Panc1 (cell line): ENCODE measurements around the gene LRRN4CL. TPM values are rescaled to one million over a fixed set of nuclear protein-coding genes. Genes with fewer than 3 reads are reported as not detected.

Experiments used
- ATAC-seq: fragments of 200-7000 bp; cut with Tn5 transposase; 2 replicates; pipeline ENCODE4 v1.9.1; 2020; ENCODE audit warnings: mild to moderate bottlenecking, moderate library complexity
- BruUV-seq: library from RNA; stranded (reverse); fragments of 400-500 nt; replicated peaks from 2 replicates; lab custom pipeline; 2021; lab: Mats Ljungman, UMichigan
- CTCF ChIA-PET: fragments of 300-600 bp; sonication (Branson Sonifier 250); formaldehyde crosslinking; loops from one replicate; lab custom pipeline; 2022; ENCODE audit warnings: antibody characterized with exemption; lab: Charles Lee
- POLR2A ChIA-PET: fragments of 300-600 bp; sonication (Branson Sonifier 250); formaldehyde crosslinking; loops from one replicate; lab custom pipeline; 2022; ENCODE audit warnings: antibody characterized with exemption; lab: Charles Lee
- DNase-seq: peaks from one replicate; pipeline ENCODE4 v3.0.0-alpha.2; 2010; ENCODE audit warnings: low read depth, low spot score
- H3K27ac ChIP-seq: 2 replicates; pipeline ENCODE4 v1.5.1; 2011; ENCODE audit warnings: mild to moderate bottlenecking, low read length, inconsistent platforms
- H3K27me3 ChIP-seq: fragments of 200-500 bp; sonication (Bioruptor generic); 2 replicates; pipeline ENCODE4 v1.6.0; 2014; ENCODE audit warnings: low read length, inconsistent platforms; ENCODE audit not compliant: control insufficient read depth, insufficient read depth
- H3K36me3 ChIP-seq: fragments of 200-500 bp; sonication (Bioruptor generic); 2 replicates; pipeline ENCODE4 v1.5.1; 2014; ENCODE audit warnings: inconsistent platforms, mild to moderate bottlenecking, low read length, moderate library complexity; ENCODE audit not compliant: control insufficient read depth, insufficient read depth
- H3K4me1 ChIP-seq: 2 replicates; pipeline ENCODE4 v1.5.1; 2011; ENCODE audit warnings: inconsistent platforms, mild to moderate bottlenecking, low read length, moderate library complexity; ENCODE audit not compliant: control insufficient read depth, insufficient read depth
- H3K4me3 ChIP-seq, 2 experiments: 2 replicates each; pipeline ENCODE4 v1.5.1; 2011 to 2012; ENCODE audit warnings: low read depth in 2 of 2, low read length in 2 of 2, mild to moderate bottlenecking in 2 of 2, inconsistent platforms in 1 of 2, moderate library complexity in 1 of 2
- H3K9me3 ChIP-seq: fragments of 200-500 bp; sonication (Bioruptor generic); 2 replicates; pipeline ENCODE4 v1.5.1; 2014; ENCODE audit warnings: low read depth, mild to moderate bottlenecking, inconsistent platforms, low read length, moderate library complexity; ENCODE audit not compliant: control insufficient read depth, insufficient read depth
- POLR2AphosphoS5 ChIP-seq: IDR thresholded peaks from 2 replicates; pipeline ENCODE4 v1.6.1; 2012; ENCODE audit warnings: mild to moderate bottlenecking, low read depth, low read length, moderate library complexity
- REST ChIP-seq, 2 experiments: IDR thresholded peaks; 2 replicates each; pipeline ENCODE4 v1.6.1; 2011 to 2012; ENCODE audit warnings: low read depth in 2 of 2, control low read depth in 1 of 2, low read length in 1 of 2, mild to moderate bottlenecking in 1 of 2, moderate library complexity in 1 of 2; ENCODE audit not compliant: insufficient read depth in 1 of 2
- SIN3A ChIP-seq: IDR thresholded peaks from 2 replicates; pipeline ENCODE4 v1.6.1; 2012; ENCODE audit warnings: low read depth, mild to moderate bottlenecking, low read length, moderate library complexity, borderline replicate concordance; ENCODE audit not compliant: insufficient read depth
- TCF7L2 ChIP-seq: IDR thresholded peaks from 2 replicates; pipeline ENCODE4 v1.6.1; 2011; ENCODE audit warnings: mild to moderate bottlenecking, low read depth, low read length, inconsistent platforms
- in situ Hi-C: cut with HindIII; loops from 2 replicates; pipeline ENCODE4 v1.10.0; 2016; ENCODE audit warnings: low sequenced_read_pairs, low pct_unique_long_range_greater_than_20kb
- intact Hi-C: fragments of 100-400 bp; cut with micrococcal nuclease; formaldehyde crosslinking; loops from one replicate; pipeline ENCODE4 v1.10.0; 2022; ENCODE audit not compliant: unreplicated experiment
- total RNA-seq: library from RNA; stranded (reverse); gene quantifications from one replicate; pipeline ENCODE4 v1.2.1, GENCODE V29; 2021; ENCODE audit not compliant: unreplicated experiment

The LRRN4CL gene
- total RNA-seq, 1 experiment from 2014 or later = 0.13 TPM

DNA sequence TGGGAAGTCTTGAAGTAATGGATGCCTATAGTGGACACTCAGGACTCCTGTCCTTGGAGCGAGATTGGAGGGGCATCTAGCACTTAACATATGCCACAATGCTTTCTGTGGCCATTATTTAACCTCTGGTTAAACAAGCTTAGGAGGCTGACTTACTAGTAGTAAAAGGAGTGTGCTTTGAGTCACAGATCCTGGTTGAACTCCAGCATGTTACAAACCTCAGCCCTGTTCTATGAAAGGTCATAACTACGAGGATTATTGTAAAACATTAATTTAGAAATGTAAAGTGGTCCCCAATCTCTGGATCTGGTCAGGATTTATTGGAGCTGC lies 16.2 kb downstream of the LRRN4CL start:
- DNase-seq = no peak
- Histone ChIP-seq H3K9me3 (no peaks in the 10 kb centered on the region), H3K4me3 (peak overlapping the region; percentile 78 to 89), H3K36me3 (no peaks in the 10 kb centered on the region; the same call in 1 of the 2 replicates), H3K27ac (peak overlapping the region; percentile 93), H3K4me1 (peaks cover 31% of the 10 kb centered on the region), H3K27me3 (no peaks in the 10 kb centered on the region)
- ChIA-PET POLR2A (interaction anchor here (0.7 to 1.2 kb wide), 2 partner anchors 8 to 53 kb away, joined by 3 to 4 read pairs; partner anchors contain the start of genes C11orf98 and CSKMT), CTCF (no interaction called here)
- intact Hi-C loops (no loop called here), in situ Hi-C loops (no loop called here)
- ATAC-seq = no peak
- no peak for TF ChIP-seq POLR2AphosphoS5
- no peak for TF ChIP-seq TCF7L2
- BruUV-seq = no TSS peak

DNA sequence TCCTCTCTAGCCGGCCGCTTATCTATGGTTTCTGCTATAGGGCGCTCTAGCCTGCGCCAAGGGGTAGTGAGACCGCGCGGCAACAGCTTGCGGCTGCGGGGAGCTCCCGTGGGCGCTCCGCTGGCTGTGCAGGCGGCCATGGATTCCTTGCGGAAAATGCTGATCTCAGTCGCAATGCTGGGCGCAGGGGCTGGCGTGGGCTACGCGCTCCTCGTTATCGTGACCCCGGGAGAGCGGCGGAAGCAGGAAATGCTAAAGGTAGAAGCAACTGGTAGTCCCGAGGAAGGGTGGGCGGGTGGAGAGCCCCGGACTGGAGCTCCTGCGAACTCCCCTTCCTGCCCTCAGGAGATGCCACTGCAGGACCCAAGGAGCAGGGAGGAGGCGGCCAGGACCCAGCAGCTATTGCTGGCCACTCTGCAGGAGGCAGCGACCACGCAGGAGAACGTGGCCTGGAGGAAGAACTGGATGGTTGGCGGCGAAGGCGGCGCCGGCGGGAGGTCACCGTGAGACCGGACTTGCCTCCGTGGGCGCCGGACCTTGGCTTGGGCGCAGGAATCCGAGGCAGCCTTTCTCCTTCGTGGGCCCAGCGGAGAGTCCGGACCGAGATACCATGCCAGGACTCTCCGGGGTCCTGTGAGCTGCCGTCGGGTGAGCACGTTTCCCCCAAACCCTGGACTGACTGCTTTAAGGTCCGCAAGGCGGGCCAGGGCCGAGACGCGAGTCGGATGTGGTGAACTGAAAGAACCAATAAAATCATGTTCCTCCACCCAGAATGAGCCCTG lies 17.5 kb downstream of the LRRN4CL start, which contains the start of the genes LBHD1 and UQCC3:
LBHD1 (minus strand) TSS at position 660 of the 782 bp plus-strand sequence. CDS start 2,236 bp downstream, outside the sequence.
UQCC3 (plus strand) TSS at position 66 of the 782 bp plus-strand sequence; CDS start at position 139, 73 bp downstream.
- intact Hi-C loops = no loop called here
- BruUV-seq = no TSS peak

More for the DNA sequence above, 17.5 kb downstream of the LRRN4CL start, which contains the start of the genes LBHD1 and UQCC3:
- H3K27me3 ChIP-seq = no peaks in the 10 kb centered on the region
- H3K36me3 ChIP-seq = no peaks in the 10 kb centered on the region; the same call in 1 of the 2 replicates
- peak within 1 kb of the TSS; percentile 93 for H3K27ac ChIP-seq
- H3K4me3 ChIP-seq = peak within 1 kb of the TSS; percentile 78 to 89
- ATAC-seq (peak; percentile 76), DNase-seq (no peak)
- peaks cover 30% of the 10 kb centered on the region for H3K4me1 ChIP-seq
- CTCF ChIA-PET = interaction anchor here (0.6 kb wide), 1 partner anchor 82 kb away, joined by 5 read pairs; no protein-coding TSS in a partner anchor
- H3K9me3 ChIP-seq = no peaks in the 10 kb centered on the region
- in situ Hi-C loops = no loop called here
- 0 out of 2 replicates have a peak, but pooled peaks have one; percentile 63 for TF ChIP-seq SIN3A
- TF ChIP-seq REST (IDR thresholded peaks at IDR 0.05; ENCODE audit: insufficient read depth in 1 of 2, low read depth in 2 of 2, low read length in 1 of 2) = no peak
- TF ChIP-seq POLR2AphosphoS5 = peak; percentile 25
- POLR2A ChIA-PET = interaction anchor here (0.7 kb wide), 1 partner anchor 288 kb away, joined by 3 read pairs; no protein-coding TSS in a partner anchor
